GM23338 (cell line): ENCODE measurements around the gene C1QBP.

Experiments
- CREB1 ChIP-seq: fragments of 250-450 bp; sonication (Bioruptor Pico); IDR thresholded peaks from 2 replicates; pipeline ENCODE4 v1.5.0; 2020; ENCODE audit warnings: low read depth, mild to moderate bottlenecking, moderate library complexity
- CTCF ChIP-seq, 2 experiments: fragments of 200-600 bp in 1 of 2; sonication (generic) in 1 of 2; conservative IDR thresholded peaks; 2 replicates each; pipeline versions ENCODE4 v1.5.1 to v1.6.1; 2016 to 2017; ENCODE audit warnings: antibody characterized with exemption in 2 of 2, low read depth in 2 of 2, mild to moderate bottlenecking in 2 of 2, moderate library complexity in 1 of 2
- EZH2 ChIP-seq: fragments of 200-600 bp; sonication (generic); IDR thresholded peaks from one replicate; pipeline ENCODE4 v1.8.0; 2017; ENCODE audit warnings: antibody characterized with exemption, mild to moderate bottlenecking, low read depth; ENCODE audit not compliant: unreplicated experiment
- EZH2phosphoT487 ChIP-seq: fragments of 200-600 bp; sonication (generic); IDR thresholded peaks from one replicate; pipeline ENCODE4 v1.8.1; 2018; ENCODE audit warnings: antibody characterized with exemption; ENCODE audit not compliant: unreplicated experiment
- NANOG ChIP-seq: IDR thresholded peaks from 2 replicates; pipeline ENCODE4 v1.6.1; 2016; ENCODE audit warnings: antibody characterized with exemption, borderline replicate concordance
- POLR2AphosphoS5 ChIP-seq: IDR thresholded peaks from 2 replicates; pipeline ENCODE4 v1.6.1; 2016; ENCODE audit warnings: antibody characterized with exemption, low read depth
- ZNF114 ChIP-seq: fragments of 250-450 bp; sonication (Bioruptor Pico); IDR thresholded peaks from 2 replicates; pipeline ENCODE4 v1.5.0; 2020; ENCODE audit warnings: mild to moderate bottlenecking, moderate library complexity
- TF ChIP-seq, protein P1 (sequence below): IDR thresholded peaks from one replicate; pipeline ENCODE4 v1.6.1; 2018; ENCODE audit warnings: antibody characterized with exemption; ENCODE audit not compliant: unreplicated experiment

DNA sequence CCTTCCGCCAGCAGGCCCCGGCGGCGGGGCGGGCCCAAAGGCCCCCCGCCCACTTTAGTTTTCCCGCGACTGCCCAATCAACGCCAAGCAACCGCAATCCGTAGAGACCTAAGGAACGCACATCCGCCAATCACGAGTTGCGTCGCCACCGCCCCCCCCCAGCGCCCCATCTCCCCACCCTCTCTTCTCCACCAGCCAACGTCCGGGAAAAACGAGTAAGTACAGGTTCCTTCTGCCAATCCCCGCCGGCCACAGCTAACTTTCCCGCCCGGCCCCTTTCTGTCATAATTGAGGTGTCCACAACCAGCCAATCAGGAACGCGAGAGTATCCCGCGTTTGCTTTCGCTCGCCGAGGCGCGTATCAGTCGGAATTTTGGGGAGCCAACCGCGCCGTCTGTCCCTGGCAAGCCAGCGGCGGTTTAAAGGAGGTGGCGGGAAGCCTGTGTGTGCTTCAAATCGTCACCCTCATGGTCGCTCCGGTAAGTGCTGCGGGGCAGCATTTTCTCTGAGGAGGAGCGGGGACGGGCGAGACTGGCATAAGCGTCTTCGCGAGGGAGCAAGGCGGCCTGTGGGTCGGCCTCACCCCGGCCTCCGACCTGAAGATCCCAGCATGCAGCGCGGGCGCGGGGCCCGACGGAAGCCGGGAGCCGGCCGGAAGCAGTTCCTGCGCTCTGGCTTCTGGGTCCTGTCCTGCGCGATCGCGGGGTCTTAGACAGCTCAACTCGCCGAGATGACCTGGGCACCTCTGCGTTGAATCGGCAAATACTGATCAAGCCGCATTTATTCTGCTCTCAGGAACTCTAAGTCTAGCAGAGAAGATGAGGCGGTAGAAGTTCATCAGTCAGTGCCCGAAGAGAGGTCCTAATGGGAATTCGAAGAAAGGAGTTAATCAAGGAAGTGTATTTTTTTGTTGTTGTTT is 47.5 kb upstream of the C1QBP start, which contains the start of gene MIS12:
- TF ChIP-seq CTCF (conservative IDR thresholded peaks at IDR 0.05; ENCODE audit: low read depth in 2 of 2) (no peak), POLR2AphosphoS5 (peak; percentile 85), EZH2 (no peak), CREB1 (CRISPR knock-in tag) (peak; percentile 83), NANOG (no peak), EZH2phosphoT487 (no peak), ZNF114 (CRISPR knock-in tag) (no peak)
- TF ChIP-seq, protein P1, sequence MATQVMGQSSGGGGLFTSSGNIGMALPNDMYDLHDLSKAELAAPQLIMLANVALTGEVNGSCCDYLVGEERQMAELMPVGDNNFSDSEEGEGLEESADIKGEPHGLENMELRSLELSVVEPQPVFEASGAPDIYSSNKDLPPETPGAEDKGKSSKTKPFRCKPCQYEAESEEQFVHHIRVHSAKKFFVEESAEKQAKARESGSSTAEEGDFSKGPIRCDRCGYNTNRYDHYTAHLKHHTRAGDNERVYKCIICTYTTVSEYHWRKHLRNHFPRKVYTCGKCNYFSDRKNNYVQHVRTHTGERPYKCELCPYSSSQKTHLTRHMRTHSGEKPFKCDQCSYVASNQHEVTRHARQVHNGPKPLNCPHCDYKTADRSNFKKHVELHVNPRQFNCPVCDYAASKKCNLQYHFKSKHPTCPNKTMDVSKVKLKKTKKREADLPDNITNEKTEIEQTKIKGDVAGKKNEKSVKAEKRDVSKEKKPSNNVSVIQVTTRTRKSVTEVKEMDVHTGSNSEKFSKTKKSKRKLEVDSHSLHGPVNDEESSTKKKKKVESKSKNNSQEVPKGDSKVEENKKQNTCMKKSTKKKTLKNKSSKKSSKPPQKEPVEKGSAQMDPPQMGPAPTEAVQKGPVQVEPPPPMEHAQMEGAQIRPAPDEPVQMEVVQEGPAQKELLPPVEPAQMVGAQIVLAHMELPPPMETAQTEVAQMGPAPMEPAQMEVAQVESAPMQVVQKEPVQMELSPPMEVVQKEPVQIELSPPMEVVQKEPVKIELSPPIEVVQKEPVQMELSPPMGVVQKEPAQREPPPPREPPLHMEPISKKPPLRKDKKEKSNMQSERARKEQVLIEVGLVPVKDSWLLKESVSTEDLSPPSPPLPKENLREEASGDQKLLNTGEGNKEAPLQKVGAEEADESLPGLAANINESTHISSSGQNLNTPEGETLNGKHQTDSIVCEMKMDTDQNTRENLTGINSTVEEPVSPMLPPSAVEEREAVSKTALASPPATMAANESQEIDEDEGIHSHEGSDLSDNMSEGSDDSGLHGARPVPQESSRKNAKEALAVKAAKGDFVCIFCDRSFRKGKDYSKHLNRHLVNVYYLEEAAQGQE = no peak
